ENCODE results near the gene CACNB1. TPM values are rescaled to one million over a fixed set of nuclear protein-coding genes. Genes with fewer than 3 reads are reported as not detected.

The CACNB1 gene
- total RNA-seq, 1 experiment from 2014 or later: 20.0 TPM

DNA sequence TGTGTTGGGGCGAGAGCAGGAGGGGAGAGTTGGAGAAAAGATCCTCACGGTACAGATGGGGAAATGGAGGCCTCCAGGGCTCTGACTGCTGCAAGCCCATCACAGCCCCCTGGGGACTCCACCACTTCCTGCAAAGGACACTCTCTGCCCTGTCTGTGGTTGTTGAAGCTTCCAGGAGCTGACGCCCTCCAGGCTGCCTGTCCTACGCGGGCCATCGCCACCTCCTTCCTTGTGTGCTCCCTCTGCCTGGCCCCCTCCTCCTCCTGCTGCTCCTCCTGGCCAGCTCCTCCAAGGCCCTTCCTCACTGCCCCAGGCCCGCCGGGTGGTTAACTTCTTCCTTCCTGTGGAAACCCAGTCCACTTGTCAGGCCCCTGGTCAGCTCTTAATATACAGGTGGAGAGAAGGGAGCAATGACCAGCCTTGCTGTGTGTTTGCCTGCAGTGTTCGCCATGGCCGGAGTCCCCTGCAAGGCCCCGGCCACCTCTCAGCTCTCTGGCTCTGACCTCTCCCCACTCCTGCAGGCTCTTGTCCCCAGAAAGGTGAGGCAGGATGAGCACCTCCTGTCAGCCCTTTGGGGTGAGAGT, 46.6 kb upstream of the CACNB1 start:
- Histone ChIP-seq H3K27ac (ENCODE audit: insufficient read length, low read depth, low read length) (no peak overlapping the region), H3K27me3 (ENCODE audit: insufficient read depth, low read length) (no peaks in the 10 kb centered on the region), H4K8ac (replicated peaks; ENCODE audit: insufficient read length, low read depth, low read length) (no peak overlapping the region), H3K9ac (ENCODE audit: extremely low read depth, insufficient read length, low read length) (no peak overlapping the region), H3K79me2 (ENCODE audit: insufficient read depth, low read length) (no peaks in the 10 kb centered on the region), H2BK20ac (ENCODE audit: low read depth, low read length, poor library complexity, severe bottlenecking) (no peak overlapping the region), H2BK15ac (ENCODE audit: low read depth, low read length) (no peak overlapping the region), H2BK12ac (ENCODE audit: insufficient read length, low read depth, low read length) (no peak overlapping the region), H3K56ac (ENCODE audit: insufficient read length, low read depth, low read length) (no peak overlapping the region), H4K20me1 (ENCODE audit: control insufficient read depth, insufficient read depth, insufficient read length) (peaks cover 2% of the 10 kb centered on the region), H4K91ac (ENCODE audit: insufficient read length, low read depth, low read length) (no peak overlapping the region), H3T11ph (ENCODE audit: low read length) (no peak overlapping the region), H2BK120ac (ENCODE audit: low read depth, low read length, poor library complexity, severe bottlenecking) (no peak overlapping the region), H3K23me2 (ENCODE audit: insufficient read length, low read depth, low read length, poor library complexity, severe bottlenecking) (no peaks in the 10 kb centered on the region), H2AFZ (ENCODE audit: low read length) (no peak overlapping the region), H3K23ac (ENCODE audit: insufficient read length, low read depth, low read length) (no peak overlapping the region), H3K4ac (ENCODE audit: low read depth, low read length) (no peak overlapping the region), H3K4me2 (ENCODE audit: insufficient read depth, insufficient read length, low read length) (no peak overlapping the region), H3K14ac (ENCODE audit: insufficient read depth, low read length) (no peak overlapping the region), H2AK5ac (ENCODE audit: insufficient read length, low read length) (no peak overlapping the region), H3K4me1 (ENCODE audit: insufficient read depth, low read length) (no peaks in the 10 kb centered on the region), H3K18ac (ENCODE audit: insufficient read length, low read depth, low read length) (no peak overlapping the region), H3K79me1 (ENCODE audit: insufficient read depth, low read depth, low read length, poor library complexity, severe bottlenecking) (no peaks in the 10 kb centered on the region), H4K5ac (ENCODE audit: insufficient read length, low read depth, low read length) (no peak overlapping the region), H2BK5ac (ENCODE audit: insufficient read length, low read length) (no peak overlapping the region), H3K9me3 (ENCODE audit: control insufficient read depth, low read depth, low read length) (no peaks in the 10 kb centered on the region)
- no peak overlapping the region for H3K27ac Mint-ChIP-seq
- WGBS (ENCODE audit: extremely low coverage, insufficient read length, low lambda C conversion rate): no CpG with 5 or more reads among the region's 11 CpGs
- DNase-seq: no peak
- no peaks in the 10 kb centered on the region for H3K36me3 Mint-ChIP-seq (ENCODE audit: insufficient read depth in 1 of 3, low read depth in 3 of 3)
- H3K4me1 Mint-ChIP-seq: peaks cover 14 to 28% of the 10 kb centered on the region in 2 experiments
- peaks cover 2% of the 10 kb centered on the region; the same call in 1 of the 2 replicates for H3K27me3 Mint-ChIP-seq (ENCODE audit: low read depth)
- no peaks in the 10 kb centered on the region; a peak in 1 of 5 replicates for H3K9me3 Mint-ChIP-seq
- no peak overlapping the region for H3K4me3 Mint-ChIP-seq
- TF ChIP-seq, protein P1, sequence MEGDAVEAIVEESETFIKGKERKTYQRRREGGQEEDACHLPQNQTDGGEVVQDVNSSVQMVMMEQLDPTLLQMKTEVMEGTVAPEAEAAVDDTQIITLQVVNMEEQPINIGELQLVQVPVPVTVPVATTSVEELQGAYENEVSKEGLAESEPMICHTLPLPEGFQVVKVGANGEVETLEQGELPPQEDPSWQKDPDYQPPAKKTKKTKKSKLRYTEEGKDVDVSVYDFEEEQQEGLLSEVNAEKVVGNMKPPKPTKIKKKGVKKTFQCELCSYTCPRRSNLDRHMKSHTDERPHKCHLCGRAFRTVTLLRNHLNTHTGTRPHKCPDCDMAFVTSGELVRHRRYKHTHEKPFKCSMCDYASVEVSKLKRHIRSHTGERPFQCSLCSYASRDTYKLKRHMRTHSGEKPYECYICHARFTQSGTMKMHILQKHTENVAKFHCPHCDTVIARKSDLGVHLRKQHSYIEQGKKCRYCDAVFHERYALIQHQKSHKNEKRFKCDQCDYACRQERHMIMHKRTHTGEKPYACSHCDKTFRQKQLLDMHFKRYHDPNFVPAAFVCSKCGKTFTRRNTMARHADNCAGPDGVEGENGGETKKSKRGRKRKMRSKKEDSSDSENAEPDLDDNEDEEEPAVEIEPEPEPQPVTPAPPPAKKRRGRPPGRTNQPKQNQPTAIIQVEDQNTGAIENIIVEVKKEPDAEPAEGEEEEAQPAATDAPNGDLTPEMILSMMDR (conservative IDR thresholded peaks at IDR 0.05): no peak

All from H9 (cell line).